Keratinocyte (primary cell): Measurements from ENCODE around the gene SDF4.

Source experiments
- CTCF ChIP-seq, 3 experiments: IDR thresholded peaks in 1 of 3; conservative IDR thresholded peaks in 1 of 3; optimal IDR thresholded peaks in 1 of 3; 2 replicates in 2 of 3; 3 replicates in 1 of 3; pipeline versions ENCODE3 to v1.5.1; 2011; ENCODE audit warnings: low read length in 3 of 3, mild to moderate bottlenecking in 3 of 3, moderate library complexity in 2 of 3, control low read depth in 1 of 3, inconsistent platforms in 1 of 3; ENCODE audit not compliant: insufficient read depth in 2 of 3; ENCODE audit errors: extremely low read depth in 1 of 3
- EZH2 ChIP-seq: IDR thresholded peaks from one replicate; pipeline ENCODE4 v1.6.1; 2012; ENCODE audit warnings: inconsistent platforms, mild to moderate bottlenecking, low read length, moderate library complexity

- TF ChIP-seq EZH2 (no peak), CTCF (optimal IDR thresholded peaks at IDR 0.05 in 1 of 3, IDR thresholded peaks at IDR 0.05 in 1 of 3, conservative IDR thresholded peaks at IDR 0.05 in 1 of 3; ENCODE audit: extremely low read depth in 1 of 3, insufficient read depth in 2 of 3, low read length in 3 of 3) (no peak)
These were observed 50.5 kb downstream of the SDF4 start for GRCh38 chr1:1181129-1181937.
